ENCODE data around the gene CDC42BPB. TPM values are rescaled to one million over a fixed set of nuclear protein-coding genes. Genes with fewer than 3 reads are reported as not detected.

CDC42BPB gene
- polyA plus RNA-seq, 1 of the 3 experiments (the other 2 are of a cell fraction), result 61.6 TPM

GRCh38 chr14:102907980-102908730 is 149.2 kb downstream of the CDC42BPB start:
- Histone ChIP-seq H3K79me2 (ENCODE audit: insufficient read depth) (no peaks in the 10 kb centered on the region), H2AFZ (ENCODE audit: low read depth) (no peak overlapping the region), H3K4me2 (no peak overlapping the region), H3K27me3 (ENCODE audit: insufficient read depth) (no peaks in the 10 kb centered on the region), H3K36me3 (replicated peaks in 1 of 2; ENCODE audit: control insufficient read depth in 1 of 2, insufficient read depth in 2 of 2, low read length in 1 of 2) (peaks cover 13 to 22% of the 10 kb centered on the region in 2 experiments), H3K9me2 (no peaks in the 10 kb centered on the region), H3K4me1 (ENCODE audit: control insufficient read depth in 1 of 2, insufficient read depth in 2 of 2, low read depth in 1 of 2, low read length in 1 of 2) (no peaks in the 10 kb centered on the region), H3K9ac (no peak overlapping the region), H4K20me1 (ENCODE audit: insufficient read depth) (no peaks in the 10 kb centered on the region), H3K9me3 (no peaks in the 10 kb centered on the region), H3F3A (replicated peaks; ENCODE audit: insufficient read depth) (peaks cover 5% of the 10 kb centered on the region), H3K4me3 (ENCODE audit: low read depth in 2 of 2, low read length in 1 of 2) (no peak overlapping the region), H3K27ac (ENCODE audit: low read depth in 2 of 2, low read length in 1 of 2) (no peak overlapping the region)
- peak; percentile 22 for DNase-seq
- TF ChIP-seq FOSL2 (IDR thresholded peaks at IDR 0.05; ENCODE audit: borderline replicate concordance, low read depth) (no peak), ZBTB33 (IDR thresholded peaks at IDR 0.05; ENCODE audit: borderline replicate concordance, low read depth) (no peak), USF2 (IDR thresholded peaks at IDR 0.05; ENCODE audit: borderline replicate concordance, low read depth, low read length) (no peak), SMC3 (IDR thresholded peaks at IDR 0.05; ENCODE audit: low read depth, low read length) (no peak), TAF1 (IDR thresholded peaks at IDR 0.05; ENCODE audit: borderline replicate concordance, low read depth, low read length) (no peak), RAD21 (IDR thresholded peaks at IDR 0.05; ENCODE audit: low read length) (no peak), NRF1 (IDR thresholded peaks at IDR 0.05; ENCODE audit: low read depth, low read length) (no peak), FOXJ3 (CRISPR knock-in tag; IDR thresholded peaks at IDR 0.05) (no peak), FOXM1 (IDR thresholded peaks at IDR 0.05; ENCODE audit: low read depth) (no peak), CTCF (IDR thresholded peaks at IDR 0.05) (no peak), EZH2phosphoT487 (IDR thresholded peaks at IDR 0.05; ENCODE audit: borderline replicate concordance, low read depth) (no peak), RFX5 (IDR thresholded peaks at IDR 0.05; ENCODE audit: low read length) (no peak), ELF1 (IDR thresholded peaks at IDR 0.05) (no peak), CHD2 (IDR thresholded peaks at IDR 0.05; ENCODE audit: low read length, partially characterized antibody) (no peak), MEF2A (IDR thresholded peaks at IDR 0.05; ENCODE audit: borderline replicate concordance, low read depth) (no peak)
- TF ChIP-seq, protein P1, sequence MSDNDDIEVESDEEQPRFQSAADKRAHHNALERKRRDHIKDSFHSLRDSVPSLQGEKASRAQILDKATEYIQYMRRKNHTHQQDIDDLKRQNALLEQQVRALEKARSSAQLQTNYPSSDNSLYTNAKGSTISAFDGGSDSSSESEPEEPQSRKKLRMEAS (IDR thresholded peaks at IDR 0.05; ENCODE audit: low read depth), result no peak
- TF ChIP-seq, protein P2, sequence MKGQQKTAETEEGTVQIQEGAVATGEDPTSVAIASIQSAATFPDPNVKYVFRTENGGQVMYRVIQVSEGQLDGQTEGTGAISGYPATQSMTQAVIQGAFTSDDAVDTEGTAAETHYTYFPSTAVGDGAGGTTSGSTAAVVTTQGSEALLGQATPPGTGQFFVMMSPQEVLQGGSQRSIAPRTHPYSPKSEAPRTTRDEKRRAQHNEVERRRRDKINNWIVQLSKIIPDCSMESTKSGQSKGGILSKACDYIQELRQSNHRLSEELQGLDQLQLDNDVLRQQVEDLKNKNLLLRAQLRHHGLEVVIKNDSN (IDR thresholded peaks at IDR 0.05; ENCODE audit: borderline replicate concordance, low read depth), result no peak
- TF ChIP-seq, protein P3, sequence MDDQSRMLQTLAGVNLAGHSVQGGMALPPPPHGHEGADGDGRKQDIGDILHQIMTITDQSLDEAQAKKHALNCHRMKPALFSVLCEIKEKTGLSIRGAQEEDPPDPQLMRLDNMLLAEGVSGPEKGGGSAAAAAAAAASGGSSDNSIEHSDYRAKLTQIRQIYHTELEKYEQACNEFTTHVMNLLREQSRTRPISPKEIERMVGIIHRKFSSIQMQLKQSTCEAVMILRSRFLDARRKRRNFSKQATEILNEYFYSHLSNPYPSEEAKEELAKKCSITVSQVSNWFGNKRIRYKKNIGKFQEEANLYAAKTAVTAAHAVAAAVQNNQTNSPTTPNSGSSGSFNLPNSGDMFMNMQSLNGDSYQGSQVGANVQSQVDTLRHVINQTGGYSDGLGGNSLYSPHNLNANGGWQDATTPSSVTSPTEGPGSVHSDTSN (IDR thresholded peaks at IDR 0.05), result no peak
- 89% methylated on average over 18 of the region's 23 CpGs for WGBS (ENCODE audit: low lambda C conversion rate)
- POLR2A ChIA-PET, result no interaction called here
- CTCF ChIA-PET, result interaction anchor here (1.2 kb wide), 1 partner anchor 10 kb away, joined by 5 read pairs; no protein-coding TSS in a partner anchor
